Neural crest cell (in vitro differentiated cells): Measurements from ENCODE around the gene GPR62. TPM values are rescaled to one million over a fixed set of nuclear protein-coding genes. Genes with fewer than 3 reads are reported as not detected.

Source experiments
- DNase-seq: peaks from one replicate; pipeline ENCODE4 v3.0.0; 2021; ENCODE audit warnings: low read depth, mixed read lengths, low spot score
- H3K27ac Mint-ChIP-seq: one replicate; pipeline ENCODE4 v1.8.0; 2021; ENCODE audit warnings: mild to moderate bottlenecking, mixed read lengths; ENCODE audit not compliant: unreplicated experiment
- H3K27me3 Mint-ChIP-seq: 2 replicates; pipeline ENCODE4 v1.8.0; 2021; ENCODE audit warnings: low read depth, mild to moderate bottlenecking, mixed read lengths
- H3K36me3 Mint-ChIP-seq: 2 replicates; pipeline ENCODE4 v1.8.0; 2021; ENCODE audit warnings: low read depth, mild to moderate bottlenecking, mixed read lengths
- H3K4me1 Mint-ChIP-seq: 2 replicates; pipeline ENCODE4 v1.8.0; 2021; ENCODE audit warnings: mixed read lengths
- H3K4me3 Mint-ChIP-seq: one replicate; pipeline ENCODE4 v1.8.0; 2021; ENCODE audit warnings: mild to moderate bottlenecking, mixed read lengths
- H3K9me3 Mint-ChIP-seq: 2 replicates; pipeline ENCODE4 v1.8.0; 2021; ENCODE audit warnings: mixed read lengths
- total RNA-seq: library from RNA; stranded (reverse); gene quantifications from 2 replicates; pipeline ENCODE4 v1.2.1, GENCODE V29; 2021
- TF ChIP-seq, protein P1 (sequence below): fragments of 200-600 bp; sonication (generic); conservative IDR thresholded peaks from 2 replicates; pipeline ENCODE4 v1.5.0; 2021; ENCODE audit warnings: antibody characterized with exemption, mild to moderate bottlenecking

GPR62 gene
- total RNA-seq, 1 donor from 2014 or later: 0.23 TPM

DNA sequence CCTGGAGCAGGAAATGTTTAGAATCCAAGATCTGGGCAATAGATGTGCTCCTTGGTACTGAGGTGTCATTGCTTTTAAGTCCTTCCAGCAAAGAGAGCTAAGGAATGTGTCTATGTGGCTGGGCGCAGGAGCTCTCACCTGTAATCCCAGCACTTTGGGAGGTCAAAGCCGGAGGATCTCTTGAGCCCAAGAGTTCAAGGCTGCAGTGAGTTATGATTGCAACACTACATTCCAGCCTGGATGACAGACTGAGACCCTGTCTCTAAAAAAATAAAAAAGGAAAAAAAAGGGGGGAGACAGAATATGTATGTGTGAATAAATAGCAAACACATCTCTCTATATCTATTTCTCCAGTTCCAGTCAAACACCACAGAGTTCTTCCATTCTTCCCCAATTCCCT, 4.3 kb upstream of the GPR62 start:
- H3K27ac Mint-ChIP-seq: no peak overlapping the region
- TF ChIP-seq, protein P1, sequence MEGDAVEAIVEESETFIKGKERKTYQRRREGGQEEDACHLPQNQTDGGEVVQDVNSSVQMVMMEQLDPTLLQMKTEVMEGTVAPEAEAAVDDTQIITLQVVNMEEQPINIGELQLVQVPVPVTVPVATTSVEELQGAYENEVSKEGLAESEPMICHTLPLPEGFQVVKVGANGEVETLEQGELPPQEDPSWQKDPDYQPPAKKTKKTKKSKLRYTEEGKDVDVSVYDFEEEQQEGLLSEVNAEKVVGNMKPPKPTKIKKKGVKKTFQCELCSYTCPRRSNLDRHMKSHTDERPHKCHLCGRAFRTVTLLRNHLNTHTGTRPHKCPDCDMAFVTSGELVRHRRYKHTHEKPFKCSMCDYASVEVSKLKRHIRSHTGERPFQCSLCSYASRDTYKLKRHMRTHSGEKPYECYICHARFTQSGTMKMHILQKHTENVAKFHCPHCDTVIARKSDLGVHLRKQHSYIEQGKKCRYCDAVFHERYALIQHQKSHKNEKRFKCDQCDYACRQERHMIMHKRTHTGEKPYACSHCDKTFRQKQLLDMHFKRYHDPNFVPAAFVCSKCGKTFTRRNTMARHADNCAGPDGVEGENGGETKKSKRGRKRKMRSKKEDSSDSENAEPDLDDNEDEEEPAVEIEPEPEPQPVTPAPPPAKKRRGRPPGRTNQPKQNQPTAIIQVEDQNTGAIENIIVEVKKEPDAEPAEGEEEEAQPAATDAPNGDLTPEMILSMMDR: no peak
- no peak overlapping the region for H3K4me3 Mint-ChIP-seq
- no peaks in the 10 kb centered on the region for H3K9me3 Mint-ChIP-seq
- H3K27me3 Mint-ChIP-seq: peaks cover 33% of the 10 kb centered on the region
- H3K36me3 Mint-ChIP-seq: no peaks in the 10 kb centered on the region
- peaks cover 15% of the 10 kb centered on the region for H3K4me1 Mint-ChIP-seq
- DNase-seq: no peak

DNA sequence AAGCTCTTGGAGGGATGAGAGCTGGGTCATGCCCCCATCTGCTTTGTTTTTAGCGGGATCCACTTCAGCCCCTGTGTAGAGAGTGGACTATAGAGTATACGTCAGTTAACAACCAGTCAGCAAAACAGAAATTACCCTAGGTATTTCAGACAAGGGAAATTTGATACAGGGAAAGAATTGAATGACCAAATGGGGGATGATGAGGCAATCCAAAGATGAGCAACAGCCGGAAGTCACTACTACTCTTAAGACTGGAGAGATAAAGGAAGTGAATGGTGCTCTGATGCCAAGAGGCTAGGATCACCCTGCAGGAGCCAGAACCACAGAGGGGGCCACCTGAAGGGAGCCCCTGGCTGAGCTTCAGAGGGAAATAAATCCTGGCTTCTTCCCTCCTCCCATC, 1.7 kb upstream of the GPR62 start:
- Mint-ChIP-seq H3K27ac (no peak overlapping the region), H3K4me1 (peaks cover 18% of the 10 kb centered on the region), H3K4me3 (no peak overlapping the region), H3K36me3 (peaks cover 4% of the 10 kb centered on the region), H3K9me3 (no peaks in the 10 kb centered on the region), H3K27me3 (peaks cover 37% of the 10 kb centered on the region)
- DNase-seq: no peak
- TF ChIP-seq, protein P1: no peak

DNA sequence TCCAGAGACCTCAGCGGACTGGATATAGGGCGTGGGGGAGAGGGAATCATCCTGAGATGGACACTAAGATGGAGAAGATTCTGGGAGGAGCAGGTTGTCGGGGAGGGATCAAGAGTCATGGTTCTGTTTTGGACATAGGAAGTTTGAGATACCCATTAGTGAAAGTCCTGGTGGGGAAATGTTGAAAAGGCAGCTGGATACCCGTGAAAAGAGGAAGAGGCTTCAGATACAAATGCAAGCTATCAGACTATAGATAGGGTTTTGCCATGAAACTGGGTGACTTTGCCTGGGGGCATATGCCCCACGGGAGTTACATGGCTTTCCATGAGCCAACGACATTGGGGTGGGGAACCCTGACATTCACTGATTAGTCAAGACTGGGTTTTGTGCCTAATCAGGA, 1.1 kb upstream of the GPR62 start:
- H3K4me3 Mint-ChIP-seq: peak overlapping the region; percentile 35
- TF ChIP-seq, protein P1: no peak
- peaks cover 37% of the 10 kb centered on the region for H3K27me3 Mint-ChIP-seq

DNA sequence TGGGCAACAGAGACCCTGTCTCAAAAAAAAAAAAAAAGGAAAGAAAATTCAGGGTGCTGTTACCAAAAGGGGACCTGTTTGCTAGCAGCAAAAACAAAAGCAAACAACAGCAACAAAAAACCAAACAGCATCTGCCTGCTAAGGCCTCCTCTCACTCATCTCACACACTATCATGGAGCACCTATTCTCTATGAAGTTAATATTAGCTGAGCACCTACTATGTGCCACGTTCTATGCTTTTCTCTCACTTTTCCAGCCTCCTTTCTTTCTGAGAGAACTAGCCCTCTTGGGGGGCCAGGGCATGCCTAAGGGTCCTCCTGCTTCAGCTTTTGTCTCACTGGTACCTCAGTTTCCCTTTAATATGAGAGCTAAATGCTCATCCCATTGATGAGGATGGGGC, 468 bp upstream of the GPR62 start:
- H3K4me1 Mint-ChIP-seq: peaks cover 18% of the 10 kb centered on the region
- peak overlapping the region; percentile 35 for H3K4me3 Mint-ChIP-seq
- peaks cover 37% of the 10 kb centered on the region for H3K27me3 Mint-ChIP-seq
- DNase-seq: no peak
- peaks cover 4% of the 10 kb centered on the region for H3K36me3 Mint-ChIP-seq
- no peaks in the 10 kb centered on the region for H3K9me3 Mint-ChIP-seq
- no peak overlapping the region for H3K27ac Mint-ChIP-seq
- TF ChIP-seq, protein P1: no peak

More for the DNA sequence above, 1.1 kb upstream of the GPR62 start:
- no peaks in the 10 kb centered on the region for H3K9me3 Mint-ChIP-seq
- peaks cover 18% of the 10 kb centered on the region for H3K4me1 Mint-ChIP-seq
- H3K27ac Mint-ChIP-seq: no peak overlapping the region
- H3K36me3 Mint-ChIP-seq: peaks cover 4% of the 10 kb centered on the region
- DNase-seq: no peak

DNA sequence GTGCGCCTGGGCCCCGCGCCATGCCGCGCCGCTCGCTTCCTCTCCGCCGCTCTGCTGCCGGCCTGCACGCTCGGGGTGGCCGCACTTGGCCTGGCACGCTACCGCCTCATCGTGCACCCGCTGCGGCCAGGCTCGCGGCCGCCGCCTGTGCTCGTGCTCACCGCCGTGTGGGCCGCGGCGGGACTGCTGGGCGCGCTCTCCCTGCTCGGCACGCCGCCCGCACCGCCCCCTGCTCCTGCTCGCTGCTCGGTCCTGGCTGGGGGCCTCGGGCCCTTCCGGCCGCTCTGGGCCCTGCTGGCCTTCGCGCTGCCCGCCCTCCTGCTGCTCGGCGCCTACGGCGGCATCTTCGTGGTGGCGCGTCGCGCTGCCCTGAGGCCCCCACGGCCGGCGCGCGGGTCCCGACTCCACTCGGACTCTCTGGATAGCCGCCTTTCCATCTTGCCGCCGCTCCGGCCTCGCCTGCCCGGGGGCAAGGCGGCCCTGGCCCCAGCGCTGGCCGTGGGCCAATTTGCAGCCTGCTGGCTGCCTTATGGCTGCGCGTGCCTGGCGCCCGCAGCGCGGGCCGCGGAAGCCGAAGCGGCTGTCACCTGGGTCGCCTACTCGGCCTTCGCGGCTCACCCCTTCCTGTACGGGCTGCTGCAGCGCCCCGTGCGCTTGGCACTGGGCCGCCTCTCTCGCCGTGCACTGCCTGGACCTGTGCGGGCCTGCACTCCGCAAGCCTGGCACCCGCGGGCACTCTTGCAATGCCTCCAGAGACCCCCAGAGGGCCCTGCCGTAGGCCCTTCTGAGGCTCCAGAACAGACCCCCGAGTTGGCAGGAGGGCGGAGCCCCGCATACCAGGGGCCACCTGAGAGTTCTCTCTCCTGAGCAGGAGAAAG, 951 bp downstream of the GPR62 start:
- Mint-ChIP-seq H3K9me3 (no peaks in the 10 kb centered on the region), H3K36me3 (peaks cover 4% of the 10 kb centered on the region), H3K4me1 (peaks cover 18% of the 10 kb centered on the region), H3K27me3 (peaks cover 34% of the 10 kb centered on the region), H3K27ac (no peak overlapping the region), H3K4me3 (peak overlapping the region; percentile 41)
- TF ChIP-seq, protein P1: peak; percentile 59
- peak; percentile 50 for DNase-seq
